A549 (cell line): Measurements from ENCODE around the gene NRXN3. TPM values are rescaled to one million over a fixed set of nuclear protein-coding genes. Genes with fewer than 3 reads are reported as not detected.

ENCODE experiments used
- ATAC-seq, 2 experiments: fragments of 200-7000 bp in 1 of 2; fragments of >200 bp in 1 of 2; cut with Nextera tagmentation in 1 of 2; cut with Tn5 transposase in 1 of 2; 3 replicates each; pipeline versions ENCODE4 v1.8.0 to v1.9.1; 2018 to 2020; ENCODE audit warnings: mild to moderate bottlenecking in 1 of 2, moderate library complexity in 1 of 2
- CTCF ChIA-PET: fragments of 300-600 bp; sonication (Branson Sonifier 250); formaldehyde crosslinking; extraction: SDS; loops from one replicate; lab custom pipeline; 2021; ENCODE audit warnings: antibody characterized with exemption, inconsistent platforms; lab: Yijun Ruan, JAX
- POLR2A ChIA-PET: fragments of 350-600 bp; formaldehyde crosslinking; extraction: SDS; loops from one replicate; lab custom pipeline; 2021; ENCODE audit warnings: antibody characterized with exemption, inconsistent platforms; lab: Yijun Ruan, JAX
- DNase-seq, 2 experiments: peaks; one replicate each; pipeline versions ENCODE4 v3.0.0 to v3.0.0-alpha.2; 2011 to 2016; ENCODE audit warnings: low read depth in 1 of 2, low spot score in 1 of 2
- FAIRE-seq: peaks from 2 replicates; lab custom pipeline; 2011; peaks lifted over from hg19 to GRCh38; lab: Jason Lieb, UNC
- H3K27ac ChIP-seq, 2 experiments: fragments of >200 bp; sonication (Bioruptor Twin); formaldehyde crosslinking; 3 replicates each; pipeline ENCODE4 v1.5.1; 2016 to 2017
- H3K4me1 ChIP-seq: fragments of >200 bp; sonication (Bioruptor Twin); formaldehyde crosslinking; 3 replicates; pipeline ENCODE4 v1.6.1; 2016
- H3K4me2 ChIP-seq: fragments of >200 bp; sonication (Bioruptor Twin); formaldehyde crosslinking; 3 replicates; pipeline ENCODE4 v1.6.1; 2016
- H3K4me3 ChIP-seq: fragments of >200 bp; sonication (Bioruptor Twin); formaldehyde crosslinking; 3 replicates; pipeline ENCODE4 v1.5.1; 2016
- H3K9me3 ChIP-seq: fragments of >200 bp; sonication (Bioruptor Twin); formaldehyde crosslinking; 3 replicates; pipeline ENCODE4 v1.6.1; 2016
- BCL3 ChIP-seq: fragments of >200 bp; sonication (Bioruptor Twin); formaldehyde crosslinking; IDR thresholded peaks from 3 replicates; pipeline ENCODE4 v1.6.1; 2016
- CBX8 ChIP-seq: fragments of 200-600 bp; sonication (generic); IDR thresholded peaks from 2 replicates; pipeline ENCODE4 v1.6.1; 2016
- CTCF ChIP-seq: fragments of >200 bp; sonication (Bioruptor Twin); formaldehyde crosslinking; IDR thresholded peaks from 3 replicates; pipeline ENCODE4 v1.5.1; 2016
- E2F6 ChIP-seq: IDR thresholded peaks from 2 replicates; pipeline ENCODE4 v1.6.1; 2012; ENCODE audit warnings: low read depth, borderline replicate concordance
- EHF ChIP-seq: fragments of 250-450 bp; sonication (Bioruptor Pico); IDR thresholded peaks from 2 replicates; pipeline ENCODE4 v1.5.0; 2020; ENCODE audit warnings: mild to moderate bottlenecking
- ESRRA ChIP-seq: fragments of 150-350 bp; IDR thresholded peaks from 2 replicates; pipeline ENCODE4 v1.6.1; 2014; ENCODE audit warnings: mild to moderate bottlenecking, low read length, borderline replicate concordance
- FOSL2 ChIP-seq, 2 experiments: fragments of 450-650 bp in 1 of 2; fragments of >200 bp in 1 of 2; sonication (Bioruptor Twin) in 1 of 2; formaldehyde crosslinking; IDR thresholded peaks; 2 replicates each; pipeline versions ENCODE4 v1.5.0 to v1.6.1; 2016 to 2020; ENCODE audit warnings: mild to moderate bottlenecking in 1 of 2, moderate library complexity in 1 of 2
- HMGXB4 ChIP-seq: fragments of 250-450 bp; sonication (Bioruptor Pico); IDR thresholded peaks from 2 replicates; pipeline ENCODE4 v1.5.0; 2021; ENCODE audit warnings: mild to moderate bottlenecking, moderate library complexity, borderline replicate concordance
- HOXB13 ChIP-seq: fragments of 250-450 bp; sonication (Bioruptor Pico); IDR thresholded peaks from 2 replicates; pipeline ENCODE4 v1.5.0; 2020; ENCODE audit warnings: low read depth, mild to moderate bottlenecking, moderate library complexity
- HOXB5 ChIP-seq: fragments of 250-450 bp; sonication (Bioruptor Pico); IDR thresholded peaks from 2 replicates; pipeline ENCODE4 v1.5.0; 2020; ENCODE audit warnings: mild to moderate bottlenecking, moderate library complexity
- JUNB ChIP-seq: fragments of >200 bp; sonication (Bioruptor Twin); formaldehyde crosslinking; IDR thresholded peaks from 2 replicates; pipeline ENCODE4 v1.6.1; 2016
- KDM1A ChIP-seq: fragments of 200-600 bp; sonication (generic); IDR thresholded peaks from 2 replicates; pipeline ENCODE4 v1.6.1; 2016; ENCODE audit warnings: low read depth, mild to moderate bottlenecking
- MAX ChIP-seq: IDR thresholded peaks from 2 replicates; pipeline ENCODE4 v1.6.1; 2012
- MYC ChIP-seq: IDR thresholded peaks from 2 replicates; pipeline ENCODE4 v1.6.1; 2012; ENCODE audit warnings: mild to moderate bottlenecking, inconsistent platforms, low read length, improper control_type of control experiment, borderline replicate concordance
- PBX3 ChIP-seq: IDR thresholded peaks from 2 replicates; pipeline ENCODE4 v1.6.1; 2012
- REST ChIP-seq: fragments of 200-600 bp; sonication (generic); IDR thresholded peaks from 2 replicates; pipeline ENCODE4 v1.6.1; 2016; ENCODE audit warnings: antibody characterized with exemption, mild to moderate bottlenecking, moderate library complexity
- RNF2 ChIP-seq: fragments of 200-600 bp; sonication (generic); IDR thresholded peaks from 2 replicates; pipeline ENCODE4 v1.6.1; 2016; ENCODE audit warnings: low read depth, mild to moderate bottlenecking, antibody characterized with exemption, moderate library complexity, borderline replicate concordance
- ZC3H11A ChIP-seq: fragments of 450-650 bp; IDR thresholded peaks from 2 replicates; pipeline ENCODE4 v1.6.1; 2014; ENCODE audit warnings: antibody characterized with exemption, mild to moderate bottlenecking
- ZSCAN20 ChIP-seq: fragments of 250-450 bp; sonication (Bioruptor Pico); IDR thresholded peaks from 2 replicates; pipeline ENCODE4 v1.8.0; 2022; ENCODE audit warnings: mild to moderate bottlenecking, moderate library complexity
- WGBS: methylation state at CpG from one replicate; pipeline ENCODE4 v1.1.6; 2017; ENCODE audit errors: missing lambda C conversion rate; 5-methylcytosine and 5-hydroxymethylcytosine counted together
- polyA plus RNA-seq, 4 experiments: library from polyadenylated mRNA; depleted of rRNA in 3 of 4; stranded (reverse); fragments of >200 nt; fragmentation: RNase III in 1 of 4; extraction: RNeasy Plus Mini Kit Qiagen cat#74134 plus additional on column Dnase treatment in 1 of 4; gene quantifications; 2 replicates in 3 of 4; 3 replicates in 1 of 4; pipeline ENCODE4 v1.2.3, GENCODE V29; 2011 to 2017

NRXN3 gene
- polyA plus RNA-seq, 2 of the 4 experiments (the other 2 are of a cell fraction), result 0.62 to 2.3 TPM

GRCh38 chr14:79544698-79545070 lies 1374.5 kb downstream of the NRXN3 start:
- TF ChIP-seq REST (no peak), FOSL2 (IDR thresholded peaks at IDR 0.05) (no peak), FOSL2 (CRISPR knock-in tag; IDR thresholded peaks at IDR 0.05) (no peak), ESRRA (no peak), HOXB5 (CRISPR knock-in tag) (no peak), MYC (no peak), CBX8 (no peak), KDM1A (no peak), RNF2 (no peak), JUNB (no peak), ZC3H11A (no peak), HMGXB4 (CRISPR knock-in tag) (no peak), ZSCAN20 (no peak), EHF (no peak), E2F6 (no peak), PBX3 (no peak), BCL3 (no peak), MAX (no peak), CTCF (no peak), HOXB13 (CRISPR knock-in tag) (no peak)
- no peak overlapping the region for H3K27ac ChIP-seq
- no peaks in the 10 kb centered on the region for H3K4me1 ChIP-seq
- ATAC-seq, result no peak
- ChIA-PET POLR2A (no interaction called here), CTCF (no interaction called here)
- WGBS, result 50% methylated on average over 1 of the region's 1 CpG
- no peak overlapping the region for H3K4me2 ChIP-seq
- H3K4me3 ChIP-seq, result no peak overlapping the region
- no peak for DNase-seq
- FAIRE-seq, result no peak
- H3K9me3 ChIP-seq, result no peaks in the 10 kb centered on the region
